CD4-positive, alpha-beta T cell treated with Interleukin-15 for 1 hour (primary cell): ENCODE results near the gene SNTN.

ENCODE experiments used
- DNase-seq: peaks from one replicate; pipeline ENCODE4 v3.0.0-alpha.2; 2020

The SNTN gene

DNA sequence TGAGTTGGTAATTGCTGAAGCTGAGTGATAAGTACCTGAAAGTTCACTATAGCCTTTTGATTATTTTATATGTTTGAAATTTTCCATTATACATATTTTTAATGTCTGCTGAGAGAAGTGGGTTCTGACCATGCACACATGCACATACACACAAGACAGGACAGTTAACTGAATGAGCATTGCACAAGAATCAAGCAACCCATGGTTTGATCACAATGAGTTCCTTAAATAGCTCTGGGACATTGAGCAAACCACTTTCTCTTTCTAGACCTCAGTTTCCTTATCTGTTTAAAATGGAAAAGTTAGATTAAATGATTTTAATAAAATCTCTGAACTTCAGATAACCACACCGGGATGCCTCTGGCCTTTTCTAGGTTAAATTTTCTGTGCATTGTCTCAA is 26.7 kb downstream of the SNTN start:
- DNase-seq, result no peak

DNA sequence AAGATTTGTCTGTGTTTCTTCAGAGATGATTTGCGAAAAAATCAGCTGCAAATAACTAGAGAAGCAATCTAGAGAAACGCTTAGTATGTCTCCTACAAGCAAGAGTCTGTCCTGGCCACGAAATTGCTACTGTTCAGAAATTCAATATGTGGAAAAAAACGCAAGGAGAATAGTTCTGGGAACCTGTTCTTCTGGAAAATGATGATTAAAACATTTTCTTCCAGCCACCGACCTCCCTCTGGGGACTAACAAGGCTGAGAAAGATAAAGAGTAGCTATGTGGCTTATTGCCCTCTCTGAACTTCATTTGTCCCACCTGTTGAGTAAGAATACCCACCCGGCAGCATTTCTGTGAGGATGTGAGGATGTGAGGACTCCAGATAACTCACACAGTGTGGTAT is 31.6 kb downstream of the SNTN start:
- DNase-seq, result no peak

DNA sequence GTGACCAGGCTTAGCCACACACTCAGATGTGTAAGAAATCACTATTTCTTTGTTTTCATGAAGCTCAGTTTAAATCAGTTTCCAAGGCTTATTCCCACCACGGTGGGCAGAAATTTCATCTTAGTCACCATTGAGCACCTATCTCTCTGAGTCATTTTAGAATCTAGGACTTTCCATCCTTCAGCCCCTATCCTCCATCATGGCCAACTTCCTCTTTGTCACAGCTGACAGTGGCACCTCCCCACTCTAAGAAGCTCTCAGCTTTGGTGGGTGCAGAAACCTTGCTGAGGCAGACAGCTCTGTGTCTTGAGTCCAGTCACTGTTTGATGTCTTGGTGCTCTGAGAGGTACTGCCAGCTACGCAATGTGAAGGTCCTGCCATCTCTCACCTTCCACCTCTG is 32.9 kb downstream of the SNTN start:
- DNase-seq, result no peak

DNA sequence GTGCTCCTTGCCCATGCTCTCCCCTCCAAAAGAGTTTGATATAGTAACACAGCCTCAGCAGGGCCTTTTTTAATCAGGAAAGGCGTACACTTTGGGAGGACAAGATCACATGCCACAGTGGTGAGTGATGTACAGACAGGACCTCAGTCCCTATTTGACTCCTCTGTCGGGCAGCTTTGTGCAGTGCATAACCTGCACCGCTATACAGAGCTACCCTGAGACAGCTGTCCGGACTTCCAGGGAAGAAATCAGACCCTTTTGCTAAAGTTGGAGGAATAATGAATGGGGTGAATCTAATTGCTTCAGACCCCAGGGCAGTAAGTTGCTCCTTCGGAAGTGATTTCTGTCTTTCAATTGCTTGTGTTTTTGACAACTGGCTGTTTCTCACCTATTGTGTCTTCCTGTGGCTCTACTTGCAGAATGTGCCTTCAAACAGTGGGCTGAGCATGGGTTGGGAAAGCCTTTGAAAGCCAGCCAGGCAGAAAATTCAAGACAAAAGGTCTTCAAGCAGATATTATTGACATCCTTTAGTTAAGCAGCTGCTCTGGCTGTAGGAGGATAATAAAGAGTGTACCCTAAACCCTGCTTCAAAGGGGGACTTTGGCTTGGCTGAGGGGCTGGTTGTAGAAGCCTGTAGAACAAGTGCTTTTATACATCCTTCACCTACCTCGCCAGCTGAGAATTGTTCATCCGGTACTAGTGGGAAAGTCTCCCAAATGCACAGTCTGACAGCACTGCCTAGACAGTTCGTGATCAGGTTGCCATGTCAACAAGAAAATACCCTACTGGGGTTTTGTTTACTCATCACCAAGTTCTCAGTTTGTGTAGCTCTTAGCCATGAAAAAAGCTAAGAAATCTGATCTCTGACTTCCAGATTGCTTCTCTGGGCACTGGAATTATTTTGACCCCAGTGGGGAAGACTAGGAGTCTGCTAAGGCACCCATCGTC is 35.1 kb downstream of the SNTN start:
- DNase-seq, result no peak

DNA sequence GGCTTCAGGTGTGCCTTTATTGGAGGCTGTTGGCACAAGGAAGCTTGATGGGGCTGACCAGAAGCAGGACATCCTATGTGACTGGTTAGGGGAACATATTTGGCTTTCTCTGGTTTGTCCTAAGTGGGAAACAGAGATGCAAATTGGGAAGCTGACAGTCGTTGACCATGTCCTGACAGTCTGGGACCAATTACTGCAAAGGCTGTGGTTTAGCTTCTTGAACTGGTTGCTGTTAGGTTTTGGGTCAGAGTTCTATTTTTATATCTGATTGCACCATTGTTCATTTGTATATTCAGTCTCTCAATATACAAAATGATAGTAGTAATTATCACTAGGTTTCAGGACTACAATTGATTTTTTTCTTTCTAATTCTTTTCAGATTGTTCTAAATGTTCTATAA is 36.8 kb downstream of the SNTN start:
- DNase-seq, result no peak

DNA sequence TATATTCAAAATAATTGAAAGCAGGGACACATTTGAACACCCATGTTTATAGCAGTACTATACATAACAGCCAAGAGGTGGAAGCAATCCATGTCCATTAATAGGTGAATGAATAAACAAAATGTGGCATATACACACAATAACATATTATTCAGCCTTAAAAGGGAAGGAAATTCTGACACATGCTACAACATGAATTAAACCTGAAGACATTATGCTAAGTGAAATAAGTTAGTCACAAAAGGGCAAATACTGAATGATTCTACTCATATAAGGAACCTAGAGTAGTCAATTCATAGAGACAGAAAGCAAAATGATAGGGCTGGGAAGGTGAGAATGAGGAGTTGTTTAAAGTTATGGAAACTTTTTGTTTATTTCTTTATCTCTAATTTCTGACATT is 40.9 kb downstream of the SNTN start:
- DNase-seq, result no peak

DNA sequence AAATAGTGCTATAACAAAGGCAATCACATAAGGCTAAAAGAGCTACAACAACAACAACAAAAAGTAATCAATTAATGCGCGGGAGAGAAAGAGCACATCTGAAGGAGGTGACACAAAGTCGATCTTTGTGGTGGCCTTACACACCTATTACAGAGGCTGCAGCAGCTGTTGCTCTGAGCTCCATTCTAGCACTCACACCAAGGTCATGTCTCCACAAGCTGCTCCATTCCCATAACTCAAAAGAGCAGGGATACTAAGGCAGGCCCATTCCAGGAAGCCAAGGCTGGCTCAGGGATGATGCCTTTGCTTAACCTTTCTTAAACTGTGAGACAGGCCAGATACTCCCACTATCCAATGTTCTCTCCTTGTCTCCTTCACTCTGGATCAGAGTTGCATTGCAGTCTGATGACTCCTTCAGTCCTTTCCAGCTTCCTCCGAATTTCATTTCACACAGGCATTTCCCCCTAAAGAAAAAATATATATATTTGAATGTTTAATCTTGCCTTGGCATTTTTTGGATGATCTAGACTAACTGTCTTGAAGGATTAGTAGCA is 52.7 kb downstream of the SNTN start:
- DNase-seq, result no peak

DNA sequence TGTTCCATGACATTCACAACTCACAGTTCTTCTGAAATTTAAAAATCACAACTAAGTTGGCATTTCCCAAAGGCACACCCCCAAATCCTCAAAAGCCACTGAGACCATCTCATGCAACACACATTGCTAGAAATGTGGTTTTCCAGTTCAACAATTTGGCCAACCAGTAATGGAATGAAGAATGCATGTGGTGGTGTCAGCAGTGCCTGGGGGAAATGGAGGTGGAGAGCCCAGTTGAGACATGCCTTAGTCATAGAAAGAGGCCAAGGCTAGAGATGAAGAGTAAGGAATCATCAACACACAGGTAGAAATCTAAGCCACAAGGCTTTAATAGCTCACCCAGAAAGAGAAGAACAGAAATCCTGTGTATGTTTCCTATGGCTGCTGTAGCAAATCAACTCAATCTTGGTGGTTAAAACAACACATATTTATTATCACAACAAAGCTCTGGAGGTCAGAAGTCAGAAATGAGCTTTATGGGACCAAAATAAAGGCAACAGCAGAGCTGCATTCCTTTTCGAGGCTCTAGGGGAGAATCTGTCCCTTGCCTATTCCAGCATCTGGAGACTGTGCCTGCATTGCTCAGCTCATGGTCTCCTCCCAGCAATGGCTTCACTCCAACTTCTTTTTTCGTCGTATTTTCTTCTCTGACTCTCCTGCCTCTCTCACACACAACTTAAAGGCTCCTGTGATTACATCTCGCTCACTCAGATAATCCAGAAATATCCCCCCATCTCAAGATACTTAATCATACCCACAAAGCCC is 54.0 kb downstream of the SNTN start:
- no peak for DNase-seq

DNA sequence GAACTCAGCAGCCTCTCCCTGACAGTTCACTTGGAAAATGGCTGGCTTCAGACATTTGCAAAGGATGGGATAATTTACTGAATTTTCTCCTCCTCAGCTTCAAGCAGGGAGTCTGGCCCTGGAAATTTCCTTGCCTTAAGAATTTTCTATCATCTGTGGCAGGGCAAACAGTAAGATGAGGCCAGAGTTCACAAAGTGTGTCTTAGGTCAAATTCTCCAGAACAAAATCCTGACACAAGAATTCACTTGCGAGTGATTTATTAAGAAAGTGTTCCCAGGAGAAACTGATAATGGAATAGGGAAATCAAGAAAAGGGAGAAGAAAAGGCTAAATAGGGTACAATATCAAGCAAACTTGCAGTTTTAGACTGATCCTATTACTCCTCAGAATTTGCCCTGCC is 55.3 kb downstream of the SNTN start:
- DNase-seq, result no peak

DNA sequence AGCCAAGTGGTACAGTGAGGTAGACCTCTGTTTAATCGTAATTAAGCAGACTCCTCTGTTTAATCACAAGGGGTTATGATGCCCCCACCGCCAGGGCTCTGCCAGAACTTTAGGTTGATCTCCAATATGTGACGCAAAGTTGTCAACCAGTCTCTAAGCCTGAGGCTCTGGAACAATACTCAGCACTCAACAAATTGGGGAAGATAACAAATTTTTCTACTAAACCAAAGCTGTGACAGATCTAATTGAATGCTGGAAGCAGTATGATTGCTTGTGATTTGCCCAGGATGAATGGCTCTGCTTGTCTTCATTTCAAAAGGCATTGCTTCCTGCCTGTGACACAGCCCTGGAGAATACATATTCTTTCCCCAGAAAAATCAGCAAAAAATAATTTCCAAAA is 57.1 kb downstream of the SNTN start:
- no peak for DNase-seq
